Thymus (tissue), 11 donors: ENCODE results near the gene CNN1. TPM values are rescaled to one million over a fixed set of nuclear protein-coding genes. Genes with fewer than 3 reads are reported as not detected.
A peak's percentile ranks its signal among the peaks of the same experiment; 100 is the strongest.

Source experiments
- DNase-seq, 9 donors: peaks; one replicate each; pipeline ENCODE4 v3.0.0-alpha.2; 2013; ENCODE audit warnings: low spot score in 9 of 9, low read depth in 6 of 9, missing footprints in 1 of 9
- H3K27ac ChIP-seq, 2 donors: one replicate each; pipeline ENCODE4 v1.5.1; 2013; ENCODE audit warnings: control low read depth in 1 of 2, low read depth in 1 of 2, low read length in 1 of 2, mild to moderate bottlenecking in 1 of 2, moderate library complexity in 1 of 2
- H3K27me3 ChIP-seq, 2 donors: one replicate each; pipeline ENCODE4 v1.5.1; 2013; ENCODE audit warnings: low read length in 1 of 2; ENCODE audit not compliant: control insufficient read depth in 2 of 2, insufficient read depth in 1 of 2
- H3K36me3 ChIP-seq, 2 donors: one replicate each; pipeline ENCODE4 v1.5.1; 2013; ENCODE audit warnings: low read length in 1 of 2, mild to moderate bottlenecking in 1 of 2, moderate library complexity in 1 of 2; ENCODE audit not compliant: control insufficient read depth in 2 of 2, insufficient read depth in 2 of 2
- H3K4me1 ChIP-seq, 2 donors: one replicate each; pipeline ENCODE4 v1.5.1; 2013; ENCODE audit warnings: low read length in 2 of 2; ENCODE audit not compliant: control insufficient read depth in 2 of 2, insufficient read depth in 2 of 2
- H3K4me3 ChIP-seq, 2 donors: one replicate each; pipeline ENCODE4 v1.5.1; 2013; ENCODE audit warnings: low read length in 2 of 2, control low read depth in 1 of 2, mild to moderate bottlenecking in 1 of 2
- H3K9me3 ChIP-seq, 2 donors: one replicate each; pipeline ENCODE4 v1.5.1; 2013; ENCODE audit warnings: low read length in 1 of 2, mild to moderate bottlenecking in 1 of 2; ENCODE audit not compliant: control insufficient read depth in 2 of 2, insufficient read depth in 1 of 2
- WGBS: extraction: QIAGEN DNeasy Blood & Tissue Kit; methylation state at CpG from one replicate; pipeline ENCODE4 v1.1.7; 2013; 5-methylcytosine and 5-hydroxymethylcytosine counted together
- polyA plus RNA-seq: library from polyadenylated mRNA; stranded (reverse); fragments of 200-250 nt; gene quantifications from one replicate; pipeline ENCODE4 v1.2.3, GENCODE V29; 2013
- total RNA-seq: library from RNA; stranded (reverse); fragments of 120-200 nt; gene quantifications from one replicate; pipeline ENCODE4 v1.2.4, GENCODE V29; 2013
- donor health status: healthy.

The CNN1 gene
- total and polyA plus RNA-seq, 2 donors, result 0.47 to 51.8 TPM

- H3K36me3 ChIP-seq, result peaks cover 0 to 3% of the 10 kb centered on the region in 2 donors
- no peaks in the 10 kb centered on the region for H3K27me3 ChIP-seq
- peaks cover 5 to 20% of the 10 kb centered on the region in 2 donors for H3K4me1 ChIP-seq
- H3K27ac ChIP-seq, result peak overlapping the region; percentile 86 to 97
- H3K9me3 ChIP-seq, result peaks cover 0 to 5% of the 10 kb centered on the region in 2 donors
- no peak for DNase-seq
- WGBS, result 57% methylated on average over 7 of the region's 7 CpGs
- peak overlapping the region; percentile 58 to 95 for H3K4me3 ChIP-seq
Measured at GRCh38 chr19:11504502-11505031, 34.1 kb upstream of the CNN1 start.

GRCh38 chr19:11505032-11505503 lies 33.6 kb upstream of the CNN1 start:
- peak; percentile 77 to 95 (median 89) for DNase-seq
- Histone ChIP-seq H3K4me1 (peaks cover 5 to 20% of the 10 kb centered on the region in 2 donors), H3K4me3 (peak overlapping the region; percentile 58 to 95), H3K9me3 (peaks cover 0 to 5% of the 10 kb centered on the region in 2 donors), H3K36me3 (peaks cover 0 to 3% of the 10 kb centered on the region in 2 donors), H3K27ac (peak overlapping the region; percentile 86 to 97), H3K27me3 (no peaks in the 10 kb centered on the region)
- WGBS, result 1% methylated on average over 33 of the region's 33 CpGs

- peaks cover 5 to 20% of the 10 kb centered on the region in 2 donors for H3K4me1 ChIP-seq
Measured at GRCh38 chr19:11505504-11506100, 33.0 kb upstream of the CNN1 start, which contains the start of gene ZNF653. Gene ZNF653 (minus strand): TSS chr19:11505839. CDS start chr19:11505786, 53 bp downstream.

GRCh38 chr19:11506101-11506555 lies 32.5 kb upstream of the CNN1 start:
- H3K4me3 ChIP-seq, result peak overlapping the region; percentile 58 to 95
- DNase-seq, result no peak
- H3K27ac ChIP-seq, result peak overlapping the region; percentile 19 to 86
- WGBS, result 39% methylated on average over 20 of the region's 20 CpGs
- peaks cover 5 to 20% of the 10 kb centered on the region in 2 donors for H3K4me1 ChIP-seq
- peaks cover 3% of the 10 kb centered on the region in 2 donors for H3K36me3 ChIP-seq
- peaks cover 0 to 5% of the 10 kb centered on the region in 2 donors for H3K9me3 ChIP-seq
- no peaks in the 10 kb centered on the region for H3K27me3 ChIP-seq

More at GRCh38 chr19:11505504-11506100, 33.0 kb upstream of the CNN1 start, which contains the start of gene ZNF653:
- Histone ChIP-seq H3K4me3 (peak within 1 kb of the TSS; percentile 58 to 95), H3K36me3 (peaks cover 0 to 3% of the 10 kb centered on the region in 2 donors), H3K27me3 (no peaks in the 10 kb centered on the region), H3K9me3 (peaks cover 0 to 5% of the 10 kb centered on the region in 2 donors), H3K27ac (peak within 1 kb of the TSS; percentile 86 to 97)
- DNase-seq, result peak; percentile 93 to 98 (median 95)
- WGBS, result under 1% methylated on average over 65 of the region's 65 CpGs

GRCh38 chr19:11506967-11507366 lies 31.7 kb upstream of the CNN1 start:
- H3K4me1 ChIP-seq, result peaks cover 5 to 20% of the 10 kb centered on the region in 2 donors
- H3K27me3 ChIP-seq, result no peaks in the 10 kb centered on the region
- WGBS, result 98% methylated on average over 6 of the region's 6 CpGs
- DNase-seq, result no peak
- H3K4me3 ChIP-seq, result no peak overlapping the region
- H3K27ac ChIP-seq, result no peak overlapping the region
- peaks cover 0 to 5% of the 10 kb centered on the region in 2 donors for H3K9me3 ChIP-seq
- peaks cover 6% of the 10 kb centered on the region in 2 donors for H3K36me3 ChIP-seq

GRCh38 chr19:11507370-11508078 lies 31.1 kb upstream of the CNN1 start:
- H3K4me3 ChIP-seq, result no peak overlapping the region
- H3K4me1 ChIP-seq, result peaks cover 5 to 20% of the 10 kb centered on the region in 2 donors
- H3K27me3 ChIP-seq, result no peaks in the 10 kb centered on the region
- DNase-seq, result no peak
- H3K27ac ChIP-seq, result no peak overlapping the region
- peaks cover 0 to 5% of the 10 kb centered on the region in 2 donors for H3K9me3 ChIP-seq
- H3K36me3 ChIP-seq, result peaks cover 6 to 7% of the 10 kb centered on the region in 2 donors
- 97% methylated on average over 18 of the region's 18 CpGs for WGBS

- Histone ChIP-seq H3K9me3 (peaks cover 0 to 5% of the 10 kb centered on the region in 2 donors), H3K4me1 (peaks cover 5 to 12% of the 10 kb centered on the region in 2 donors), H3K27me3 (no peaks in the 10 kb centered on the region), H3K27ac (no peak overlapping the region), H3K36me3 (peaks cover 6 to 18% of the 10 kb centered on the region in 2 donors), H3K4me3 (no peak overlapping the region)
- DNase-seq, result no peak
- WGBS, result 98% methylated on average over 8 of the region's 8 CpGs
Measured at GRCh38 chr19:11510444-11510843, 28.2 kb upstream of the CNN1 start.

- Histone ChIP-seq H3K36me3 (peaks cover 6 to 25% of the 10 kb centered on the region in 2 donors), H3K27ac (no peak overlapping the region), H3K4me3 (no peak overlapping the region), H3K4me1 (no peaks in the 10 kb centered on the region), H3K9me3 (no peaks in the 10 kb centered on the region), H3K27me3 (no peaks in the 10 kb centered on the region)
- DNase-seq, result no peak
- WGBS, result 98% methylated on average over 20 of the region's 20 CpGs
Measured at GRCh38 chr19:11513946-11514345, 24.7 kb upstream of the CNN1 start.
